Testis (tissue), 2 donors: Measurements from ENCODE around the gene ARFGAP1.

Experiments used
- POLR2A ChIP-seq: fragments of 450-650 bp; IDR thresholded peaks from one replicate; pipeline ENCODE4 v1.6.1; 2017; ENCODE audit warnings: antibody characterized with exemption, mild to moderate bottlenecking, moderate library complexity
- TF ChIP-seq, protein P1 (sequence below), 3 experiments: fragments of 450-650 bp in 2 of 3; fragments of 200-600 bp in 1 of 3; sonication (generic) in 1 of 3; IDR thresholded peaks; one replicate each; pipeline ENCODE4 v1.5.1; 2016 to 2019; ENCODE audit warnings: antibody characterized with exemption in 3 of 3, mild to moderate bottlenecking in 2 of 3, moderate library complexity in 1 of 3

DNA sequence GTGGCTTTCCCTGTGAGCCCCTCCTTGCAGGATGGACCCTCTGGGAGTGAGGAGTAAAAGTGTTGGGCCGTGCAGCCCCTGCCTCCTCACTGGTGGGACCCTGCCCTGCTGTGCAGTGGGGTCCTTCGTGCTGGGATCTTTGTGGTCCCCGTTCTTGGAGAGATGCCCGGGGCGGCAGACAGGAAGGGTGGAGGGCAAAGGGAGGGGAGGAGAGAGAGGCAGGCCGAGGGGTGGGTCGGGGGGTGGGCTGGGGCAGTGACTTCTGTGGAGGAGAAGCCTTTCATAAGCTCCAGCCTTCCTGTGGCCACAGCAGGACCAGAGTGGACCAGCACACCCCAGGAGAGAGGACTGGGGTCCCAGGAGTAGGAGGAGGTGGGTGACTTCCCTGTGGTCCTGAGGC, 20.3 kb downstream of the ARFGAP1 start, which contains the start of gene COL20A1:
- TF ChIP-seq, protein P1, sequence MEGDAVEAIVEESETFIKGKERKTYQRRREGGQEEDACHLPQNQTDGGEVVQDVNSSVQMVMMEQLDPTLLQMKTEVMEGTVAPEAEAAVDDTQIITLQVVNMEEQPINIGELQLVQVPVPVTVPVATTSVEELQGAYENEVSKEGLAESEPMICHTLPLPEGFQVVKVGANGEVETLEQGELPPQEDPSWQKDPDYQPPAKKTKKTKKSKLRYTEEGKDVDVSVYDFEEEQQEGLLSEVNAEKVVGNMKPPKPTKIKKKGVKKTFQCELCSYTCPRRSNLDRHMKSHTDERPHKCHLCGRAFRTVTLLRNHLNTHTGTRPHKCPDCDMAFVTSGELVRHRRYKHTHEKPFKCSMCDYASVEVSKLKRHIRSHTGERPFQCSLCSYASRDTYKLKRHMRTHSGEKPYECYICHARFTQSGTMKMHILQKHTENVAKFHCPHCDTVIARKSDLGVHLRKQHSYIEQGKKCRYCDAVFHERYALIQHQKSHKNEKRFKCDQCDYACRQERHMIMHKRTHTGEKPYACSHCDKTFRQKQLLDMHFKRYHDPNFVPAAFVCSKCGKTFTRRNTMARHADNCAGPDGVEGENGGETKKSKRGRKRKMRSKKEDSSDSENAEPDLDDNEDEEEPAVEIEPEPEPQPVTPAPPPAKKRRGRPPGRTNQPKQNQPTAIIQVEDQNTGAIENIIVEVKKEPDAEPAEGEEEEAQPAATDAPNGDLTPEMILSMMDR (IDR thresholded peaks at IDR 0.05) = no peak
- TF ChIP-seq POLR2A = no peak
